ENCODE data around the gene SRCIN1.

DNA sequence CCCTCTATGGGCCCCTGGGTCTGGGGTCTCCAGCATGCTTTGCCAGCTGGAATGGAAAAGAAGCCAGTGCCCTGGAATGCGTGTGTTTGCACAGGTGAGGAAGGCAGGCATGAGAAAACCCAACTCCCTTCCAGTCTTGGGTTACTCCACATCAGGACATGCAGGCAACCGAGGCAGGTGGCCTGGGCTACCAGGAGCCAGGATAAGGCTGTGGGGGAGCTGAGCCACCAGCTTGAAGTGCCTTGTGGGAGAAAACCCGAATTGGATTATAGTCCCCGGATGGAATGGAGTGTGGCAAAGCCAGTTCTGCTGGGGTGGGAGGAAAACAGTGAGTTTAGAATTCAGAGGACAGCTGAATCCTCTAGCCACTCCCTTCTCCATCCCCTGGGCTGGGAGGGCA is 7.2 kb downstream of the SRCIN1 start:
- TF ChIP-seq CTCF (IDR thresholded peaks at IDR 0.05; ENCODE audit: low read depth, low read length, missing input control) = no peak
- TF ChIP-seq YY1 (IDR thresholded peaks at IDR 0.05) = no peak
- no peak for TF ChIP-seq REST (IDR thresholded peaks at IDR 0.05)
- TF ChIP-seq MAX (IDR thresholded peaks at IDR 0.05) = no peak
- TF ChIP-seq GABPA (IDR thresholded peaks at IDR 0.05 in 1 of 2, conservative IDR thresholded peaks at IDR 0.05 in 1 of 2) = no peak
- no peak for TF ChIP-seq ATF3 (IDR thresholded peaks at IDR 0.05)
- no peak for TF ChIP-seq SP1 (IDR thresholded peaks at IDR 0.05)
